Hepatocyte (in vitro differentiated cells): Measurements from ENCODE around the gene GALT. TPM values are rescaled to one million over a fixed set of nuclear protein-coding genes. Genes with fewer than 3 reads are reported as not detected.

Source experiments
- DNase-seq: peaks from one replicate; pipeline ENCODE4 v3.0.0-alpha.2; 2016; ENCODE audit warnings: low spot score
- H2AFZ ChIP-seq: fragments of 200-600 bp; sonication (generic); 2 replicates; pipeline ENCODE4 v1.6.0; 2016; ENCODE audit warnings: antibody characterized with exemption, mild to moderate bottlenecking
- H3K27ac ChIP-seq: fragments of 200-600 bp; sonication (generic); 2 replicates; pipeline ENCODE4 v1.5.1; 2016; ENCODE audit warnings: mild to moderate bottlenecking
- H3K27me3 ChIP-seq: fragments of 200-600 bp; sonication (generic); 2 replicates; pipeline ENCODE4 v1.6.1; 2016
- H3K36me3 ChIP-seq: fragments of 200-600 bp; sonication (generic); replicated peaks from 2 replicates; pipeline ENCODE4 v1.5.1; 2016; ENCODE audit warnings: low read depth; ENCODE audit not compliant: insufficient read depth
- H3K4me1 ChIP-seq: fragments of 200-600 bp; sonication (generic); 2 replicates; pipeline ENCODE4 v1.5.1; 2016; ENCODE audit warnings: mild to moderate bottlenecking, moderate library complexity; ENCODE audit not compliant: insufficient read depth
- H3K4me2 ChIP-seq: fragments of 200-600 bp; sonication (generic); 2 replicates; pipeline ENCODE4 v1.6.0; 2016
- H3K4me3 ChIP-seq: fragments of 200-600 bp; sonication (generic); 2 replicates; pipeline ENCODE4 v1.5.1; 2016; ENCODE audit warnings: mild to moderate bottlenecking
- H3K79me2 ChIP-seq: fragments of 200-600 bp; sonication (generic); 2 replicates; pipeline ENCODE4 v1.6.0; 2017; ENCODE audit warnings: mild to moderate bottlenecking
- H3K9me2 ChIP-seq: fragments of 200-600 bp; sonication (generic); replicated peaks from 2 replicates; pipeline ENCODE4 v1.6.0; 2017; ENCODE audit warnings: mild to moderate bottlenecking; ENCODE audit not compliant: insufficient read depth
- H3K9me3 ChIP-seq: fragments of 200-600 bp; sonication (generic); 2 replicates; pipeline ENCODE4 v1.5.1; 2016; ENCODE audit warnings: low read depth, mild to moderate bottlenecking
- H4K20me1 ChIP-seq: fragments of 200-600 bp; sonication (generic); 2 replicates; pipeline ENCODE4 v1.6.0; 2016; ENCODE audit warnings: mild to moderate bottlenecking; ENCODE audit not compliant: insufficient read depth, poor library complexity, severe bottlenecking
- CTCF ChIP-seq: fragments of 200-600 bp; sonication (generic); IDR thresholded peaks from 2 replicates; pipeline ENCODE4 v1.5.1; 2016; ENCODE audit warnings: antibody characterized with exemption, mild to moderate bottlenecking; ENCODE audit not compliant: poor library complexity
- EZH2 ChIP-seq: fragments of 200-600 bp; sonication (generic); IDR thresholded peaks from 2 replicates; pipeline ENCODE4 v1.6.1; 2016; ENCODE audit warnings: antibody characterized with exemption, mild to moderate bottlenecking, borderline replicate concordance
- EZH2phosphoT487 ChIP-seq: fragments of 200-600 bp; sonication (generic); IDR thresholded peaks from one replicate; pipeline ENCODE4 v1.6.1; 2018; ENCODE audit warnings: antibody characterized with exemption, mild to moderate bottlenecking, low read depth, moderate library complexity; ENCODE audit not compliant: unreplicated experiment, severe bottlenecking
- WGBS: methylation state at CpG from one replicate; pipeline ENCODE4 v1.1.6; 2016; ENCODE audit warnings: low lambda C conversion rate; ENCODE audit errors: missing lambda C conversion rate; 5-methylcytosine and 5-hydroxymethylcytosine counted together
- polyA plus RNA-seq: library from polyadenylated mRNA; unstranded; fragments of >200 nt; fragmentation: Nextera tagmentation; extraction: Ambion mirVana; gene quantifications from 2 replicates; pipeline ENCODE4 v1.2.1, GENCODE V29; 2016
- total RNA-seq: library from RNA; depleted of rRNA; stranded (reverse); fragments of >200 nt; gene quantifications from 2 replicates; pipeline ENCODE4 v1.2.3, GENCODE V29; 2014

The GALT gene
- total and polyA plus RNA-seq, 2 experiments from 2014 or later, result 46.1 to 121 TPM

- H3K9me2 ChIP-seq, result no peaks in the 10 kb centered on the region
- H3K36me3 ChIP-seq, result no peaks in the 10 kb centered on the region
- DNase-seq, result no peak
- H3K79me2 ChIP-seq, result peaks cover 12% of the 10 kb centered on the region
- H3K4me3 ChIP-seq, result no peak overlapping the region
- H4K20me1 ChIP-seq, result no peaks in the 10 kb centered on the region
- peaks cover 26% of the 10 kb centered on the region for H3K27me3 ChIP-seq
- H3K4me2 ChIP-seq, result no peak overlapping the region
- no peak overlapping the region for H3K27ac ChIP-seq
- no peak overlapping the region for H2AFZ ChIP-seq
- TF ChIP-seq CTCF (no peak), EZH2phosphoT487 (no peak), EZH2 (no peak)
- H3K9me3 ChIP-seq, result no peaks in the 10 kb centered on the region
- H3K4me1 ChIP-seq, result peaks cover 16% of the 10 kb centered on the region
- 64% methylated on average over 5 of the region's 5 CpGs for WGBS
Observed at GRCh38 chr9:34633166-34633565, 13.3 kb upstream of the GALT start.

GRCh38 chr9:34633851-34634550 lies 12.5 kb upstream of the GALT start:
- 27% methylated on average over 3 of the region's 3 CpGs for WGBS
- no peak overlapping the region for H3K27ac ChIP-seq
- H3K4me2 ChIP-seq, result no peak overlapping the region
- no peak overlapping the region for H2AFZ ChIP-seq
- H3K79me2 ChIP-seq, result peaks cover 12% of the 10 kb centered on the region
- peaks cover 22% of the 10 kb centered on the region for H3K27me3 ChIP-seq
- H3K4me1 ChIP-seq, result peaks cover 20% of the 10 kb centered on the region
- no peaks in the 10 kb centered on the region for H4K20me1 ChIP-seq
- no peaks in the 10 kb centered on the region for H3K9me3 ChIP-seq
- H3K9me2 ChIP-seq, result no peaks in the 10 kb centered on the region
- TF ChIP-seq EZH2 (no peak), EZH2phosphoT487 (no peak), CTCF (peak; percentile 75)
- DNase-seq, result peak; percentile 82
- H3K4me3 ChIP-seq, result no peak overlapping the region
- H3K36me3 ChIP-seq, result no peaks in the 10 kb centered on the region

GRCh38 chr9:34634551-34635248 lies 11.8 kb upstream of the GALT start:
- Histone ChIP-seq H3K4me2 (no peak overlapping the region), H3K9me3 (no peaks in the 10 kb centered on the region), H3K79me2 (peaks cover 12% of the 10 kb centered on the region), H3K27me3 (peaks cover 15% of the 10 kb centered on the region), H4K20me1 (no peaks in the 10 kb centered on the region), H3K36me3 (no peaks in the 10 kb centered on the region), H3K4me1 (peaks cover 20% of the 10 kb centered on the region), H3K9me2 (no peaks in the 10 kb centered on the region), H3K4me3 (no peak overlapping the region), H3K27ac (no peak overlapping the region), H2AFZ (no peak overlapping the region)
- WGBS, result 94% methylated on average over 3 of the region's 3 CpGs
- DNase-seq, result no peak
- TF ChIP-seq EZH2phosphoT487 (no peak), EZH2 (no peak), CTCF (no peak)
